HG03439 (cell line): ENCODE data around the gene EMP2.
A peak's percentile ranks its signal among the peaks of the same experiment; 100 is the strongest.
"Not testable (repeated sequence)": the region's sequence is repeated elsewhere in the genome, so short reads cannot be mapped to it uniquely, and the experiment has no call there.

ENCODE experiments used
- ATAC-seq: cut with Tn5 transposase; IDR thresholded peaks from one replicate; pipeline ENCODE4 v1.9.1; 2021; ENCODE audit warnings: mild to moderate bottlenecking, moderate library complexity; ENCODE audit not compliant: unreplicated experiment

Gene EMP2

GRCh38 chr16:10552998-10553491, 27.4 kb downstream of the EMP2 start:
- no peak for ATAC-seq

GRCh38 chr16:10552281-10552680, 28.1 kb downstream of the EMP2 start:
- ATAC-seq = no peak

DNA sequence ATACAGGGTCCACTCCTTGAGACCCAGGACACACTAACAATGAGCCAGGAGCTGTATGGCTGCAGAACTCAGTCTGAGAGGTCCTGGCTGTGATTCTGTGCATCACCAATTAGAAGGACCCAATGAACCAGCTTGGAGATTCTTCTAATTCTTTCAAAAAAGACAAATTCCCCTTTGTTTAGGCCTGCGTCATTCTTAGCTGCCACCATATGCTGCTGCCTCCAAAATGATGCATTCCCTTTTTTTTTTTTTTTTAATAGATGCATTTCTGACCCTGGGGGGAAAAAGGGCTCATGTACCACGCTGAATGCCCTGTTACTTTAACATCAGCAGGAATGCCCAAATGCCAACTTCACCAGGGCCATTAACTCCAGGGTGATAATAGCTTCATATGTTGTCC, 28.5 kb downstream of the EMP2 start:
- no peak for ATAC-seq

DNA sequence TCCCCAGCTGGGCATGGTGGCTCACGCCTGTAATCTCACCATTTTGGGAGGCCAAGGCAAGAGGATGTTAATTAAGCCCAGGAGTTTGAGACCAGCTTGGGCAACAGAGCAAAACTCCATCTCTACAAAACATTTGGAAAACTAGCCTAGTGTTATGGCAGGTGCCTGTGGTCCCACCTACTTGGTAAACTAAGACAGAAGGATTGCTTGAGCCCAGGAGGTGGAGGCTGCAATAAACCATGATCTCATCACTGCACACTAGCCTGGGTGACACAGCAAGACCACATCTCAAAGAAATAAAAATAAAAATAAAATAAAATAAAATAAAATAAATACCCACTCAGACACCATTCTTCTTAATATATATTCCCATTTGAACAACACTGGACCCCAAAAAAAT, 32.0 kb downstream of the EMP2 start:
- ATAC-seq = no peak

DNA sequence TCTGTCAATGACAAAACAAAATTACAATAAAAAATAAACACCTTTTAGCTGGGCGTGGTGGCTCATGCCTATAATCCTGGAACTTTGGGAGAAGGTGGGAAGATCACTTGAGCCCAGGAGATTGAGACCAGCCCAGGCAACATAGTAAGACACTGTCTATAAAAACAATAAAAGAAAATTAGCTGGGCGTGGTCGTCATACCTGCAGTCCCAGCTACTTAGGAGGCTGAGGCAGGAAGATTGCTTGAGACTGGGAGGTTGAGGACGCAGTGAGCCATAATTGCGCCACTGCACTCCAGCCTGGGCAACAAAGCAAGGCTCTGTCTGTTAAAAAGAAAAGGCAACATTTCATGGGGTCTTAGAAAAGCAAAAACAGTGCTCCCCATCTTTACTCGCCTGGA, 32.7 kb downstream of the EMP2 start:
- ATAC-seq = no peak

DNA sequence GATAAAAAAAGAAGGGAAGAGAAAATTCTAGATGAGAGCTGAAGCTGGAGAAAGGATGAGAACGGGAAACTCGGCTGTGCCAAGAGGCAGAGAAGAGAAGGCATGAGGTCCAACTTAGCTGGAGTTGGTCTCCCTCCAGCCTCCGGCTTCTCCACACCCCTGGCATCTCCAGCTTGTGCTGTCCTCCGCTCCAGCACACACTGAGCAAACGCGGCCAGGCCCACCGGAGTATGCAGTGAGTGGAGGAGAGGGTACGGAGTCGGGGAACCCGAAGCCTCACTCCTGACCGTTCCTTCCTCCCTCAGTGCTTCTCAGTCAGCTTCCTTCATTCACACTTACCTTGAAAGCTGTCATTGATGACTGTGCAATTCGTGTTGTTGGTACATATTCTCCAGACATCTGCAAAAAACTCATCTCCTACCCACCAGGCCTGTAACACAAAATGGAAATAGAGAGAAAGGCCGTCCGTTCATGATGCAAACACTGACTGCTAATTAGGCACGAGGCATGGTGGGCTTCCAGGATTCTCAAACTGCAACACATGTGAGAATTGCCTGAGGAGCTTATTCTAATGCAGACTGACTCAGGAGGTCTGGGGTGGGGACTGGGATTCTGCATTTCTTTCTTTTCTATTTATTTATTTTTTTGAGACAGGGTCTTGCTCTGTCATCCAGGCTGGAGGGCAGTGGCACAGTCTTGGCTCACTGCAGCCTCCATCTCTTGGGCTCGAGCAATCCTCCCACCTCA, 37.0 kb downstream of the EMP2 start:
- no peak for ATAC-seq

DNA sequence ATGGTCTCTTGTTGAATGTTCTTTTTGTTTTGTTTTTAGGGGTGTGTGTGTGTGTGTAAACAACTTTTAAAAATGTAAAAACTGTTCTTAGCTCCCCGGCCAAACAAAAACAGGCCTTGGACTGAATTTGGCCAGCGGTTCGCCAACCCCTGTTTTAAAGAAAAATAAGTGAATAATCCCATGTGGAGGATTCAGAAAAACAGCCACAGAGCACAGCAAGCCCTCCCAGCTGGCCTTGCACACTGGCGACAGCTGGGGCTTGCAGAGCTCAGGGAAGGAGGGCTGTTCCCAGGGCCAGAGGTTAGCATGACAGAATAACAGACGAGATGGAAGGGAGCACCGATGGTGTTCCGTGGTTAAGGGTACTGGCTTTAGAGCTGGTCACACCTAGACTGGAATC, 39.0 kb downstream of the EMP2 start:
- no peak for ATAC-seq

GRCh38 chr16:10539793-10540192, 40.6 kb downstream of the EMP2 start:
- no peak for ATAC-seq

GRCh38 chr16:10539236-10539635, 41.2 kb downstream of the EMP2 start:
- ATAC-seq = no peak

GRCh38 chr16:10538583-10538982, 41.8 kb downstream of the EMP2 start:
- no peak for ATAC-seq

DNA sequence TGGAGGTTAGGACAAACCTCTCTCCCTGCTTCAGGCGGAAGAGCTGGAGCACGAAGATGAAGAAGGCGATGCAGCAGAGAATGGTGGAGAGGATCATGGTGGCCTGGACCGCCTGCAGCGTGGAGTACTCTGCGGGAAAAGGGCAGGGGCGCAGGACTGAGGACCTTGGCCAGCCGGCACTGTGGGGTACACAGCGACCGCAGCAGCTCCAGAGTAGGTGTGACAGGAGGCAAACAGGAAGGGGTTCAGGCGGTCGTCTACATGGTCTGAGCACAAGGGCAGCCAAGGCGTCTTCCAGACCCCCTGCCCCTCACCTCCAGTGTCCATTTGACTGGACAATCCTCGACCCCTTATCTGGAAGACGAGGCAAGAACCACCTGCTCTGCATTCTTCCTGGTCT, 42.5 kb downstream of the EMP2 start:
- no peak for ATAC-seq

DNA sequence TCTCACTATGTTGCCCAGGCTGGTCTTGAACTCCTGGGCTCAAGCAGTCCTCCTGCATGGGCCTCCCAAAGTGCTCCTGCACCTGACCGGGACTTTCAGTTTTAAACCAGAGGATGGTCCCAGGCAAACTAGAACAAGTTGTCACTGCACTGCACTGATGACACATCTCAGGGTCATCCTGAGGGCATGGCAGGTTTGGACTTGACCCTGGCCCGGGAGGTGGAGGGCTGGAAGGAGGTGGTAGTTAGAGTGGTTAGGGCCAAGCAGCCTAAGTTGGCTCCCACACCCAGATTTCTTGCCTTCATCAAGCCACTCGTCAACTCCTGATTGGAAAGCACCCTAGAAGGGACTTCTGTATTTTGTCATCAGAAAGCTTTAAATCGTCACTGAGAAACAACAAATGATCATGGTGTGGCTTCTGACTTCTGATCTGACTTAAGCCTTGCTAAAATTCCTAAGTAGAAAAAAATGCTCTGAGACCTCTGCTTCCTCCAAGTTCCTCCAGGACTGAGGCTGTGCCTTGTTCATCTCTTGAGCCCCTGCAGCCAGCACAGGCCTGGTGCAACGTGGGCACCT, 43.5 kb downstream of the EMP2 start:
- ATAC-seq = peak; percentile 73

DNA sequence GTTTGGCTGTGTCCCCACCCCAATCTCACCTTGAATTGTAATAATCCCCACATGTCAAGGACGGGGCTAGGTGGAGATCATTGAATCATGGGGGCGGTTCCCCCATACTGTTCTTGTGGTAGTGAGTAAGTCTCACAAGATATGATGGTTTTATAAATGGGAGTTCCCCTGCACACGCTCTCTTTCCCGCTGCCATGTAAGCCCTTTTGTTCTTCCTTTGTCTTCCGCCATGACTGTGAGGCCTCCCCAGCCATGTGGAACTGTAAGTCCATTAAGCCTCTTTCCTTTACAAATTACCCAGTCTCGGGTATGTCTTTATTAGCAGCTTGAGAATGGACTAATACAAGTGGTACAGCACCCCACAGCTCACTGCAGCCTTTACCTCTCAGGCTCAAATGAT, 44.1 kb downstream of the EMP2 start:
- not testable (repeated sequence) for ATAC-seq

DNA sequence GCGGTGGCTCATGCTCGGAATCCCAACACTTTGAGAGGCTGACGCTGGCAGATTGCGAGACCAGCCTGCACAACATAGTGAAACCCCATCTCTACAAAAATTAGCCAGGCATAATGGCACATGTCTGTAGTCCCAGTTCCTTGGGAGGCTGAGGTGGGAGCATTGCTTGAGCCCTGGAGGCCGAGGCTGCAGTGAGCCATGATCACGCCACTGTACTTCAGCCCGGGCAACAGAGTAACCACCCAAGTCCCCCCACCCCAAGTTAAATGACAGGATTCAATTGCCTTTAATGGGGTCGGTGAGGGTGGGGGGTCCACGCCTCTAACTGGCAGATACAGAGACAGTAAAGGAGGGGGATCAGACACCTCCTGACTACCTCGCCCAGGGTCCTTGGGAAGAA, 44.9 kb downstream of the EMP2 start:
- ATAC-seq = no peak

DNA sequence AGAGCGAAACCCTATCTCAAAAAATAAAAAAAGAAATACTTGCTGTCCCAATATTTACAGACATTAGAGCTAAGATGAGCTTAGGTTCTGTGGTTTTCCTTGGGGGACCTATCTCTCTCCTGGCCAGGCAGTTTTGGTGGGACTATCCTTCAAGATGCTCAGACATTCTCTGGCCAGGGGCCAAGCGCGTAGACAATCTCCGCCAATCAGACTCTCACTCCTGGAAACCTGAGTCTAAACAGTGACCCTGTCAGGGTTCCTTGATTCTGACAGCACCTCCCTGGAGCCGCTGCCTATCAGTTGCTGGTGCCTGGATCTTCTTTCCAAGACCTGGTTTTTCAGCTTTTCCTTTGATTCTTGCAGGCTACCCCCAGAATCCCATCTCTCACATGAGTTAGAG, 45.6 kb downstream of the EMP2 start:
- no peak for ATAC-seq

DNA sequence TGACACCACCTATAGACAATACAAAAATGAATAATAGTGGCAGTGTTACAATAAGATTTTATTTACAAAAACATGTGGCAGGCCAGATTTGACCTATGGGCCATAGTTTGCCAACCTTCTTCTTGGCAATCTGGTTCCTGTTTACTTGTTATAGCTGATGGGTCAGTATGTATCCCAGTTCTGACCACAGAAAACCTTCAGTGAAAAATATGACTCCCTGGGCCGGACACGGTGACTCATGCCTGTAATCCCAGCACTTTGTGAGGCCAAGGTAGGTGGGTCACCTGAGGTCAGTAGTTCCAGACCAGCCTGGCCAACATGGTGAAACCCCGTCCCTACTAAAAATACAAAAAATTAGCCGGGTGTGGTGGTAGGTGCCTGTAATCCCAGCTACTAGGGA, 46.8 kb downstream of the EMP2 start:
- ATAC-seq = not testable (repeated sequence)

GRCh38 chr16:10531582-10531981, 48.8 kb downstream of the EMP2 start:
- ATAC-seq = no peak

GRCh38 chr16:10530685-10531084, 49.7 kb downstream of the EMP2 start:
- ATAC-seq = no peak

GRCh38 chr16:10529895-10530669, 50.3 kb downstream of the EMP2 start:
- ATAC-seq = no peak

DNA sequence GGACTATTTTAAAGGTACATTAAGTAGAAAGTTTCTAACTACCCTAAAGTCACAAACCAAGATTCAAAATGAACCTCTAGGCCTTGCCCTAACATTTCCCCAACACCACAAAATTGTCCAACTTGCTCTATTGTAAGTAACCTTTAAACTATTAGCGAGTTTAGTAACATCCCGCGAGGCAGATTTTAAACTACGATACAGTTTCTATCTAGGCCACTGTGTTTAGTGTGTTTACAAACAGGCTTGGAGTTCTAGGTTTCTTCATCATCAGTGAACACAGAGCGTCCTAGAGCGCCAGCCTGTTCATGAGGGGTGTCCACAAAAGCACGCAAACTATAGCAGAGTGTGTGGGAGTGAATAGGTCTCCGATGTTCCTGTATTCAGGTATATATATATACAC, 51.8 kb downstream of the EMP2 start:
- ATAC-seq = no peak

DNA sequence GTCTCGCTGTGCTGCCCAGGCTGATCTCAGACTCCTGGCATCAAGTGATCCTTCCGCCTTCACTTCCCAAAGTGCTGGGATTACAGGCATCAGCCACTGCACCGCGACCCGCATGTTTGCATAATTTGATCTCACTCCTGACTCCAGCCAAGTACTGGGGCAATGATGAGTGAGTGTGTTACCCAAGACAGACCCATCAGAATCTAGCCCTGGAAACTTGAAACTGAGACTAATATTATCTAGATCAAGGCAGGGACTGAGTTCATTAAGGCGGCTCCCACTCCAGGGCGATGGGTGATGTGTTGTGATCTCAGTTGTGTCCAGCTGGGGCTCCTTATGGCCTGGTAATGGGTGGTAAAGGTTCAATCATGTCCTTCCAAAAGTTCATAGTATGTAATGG, 53.4 kb downstream of the EMP2 start:
- no peak for ATAC-seq

- ATAC-seq = no peak
Measured at GRCh38 chr16:10525214-10525825, 55.1 kb downstream of the EMP2 start.
